Mucosa of rectum (tissue), 2 donors: Measurements from ENCODE around the gene MRPS34.
A peak's percentile ranks its signal among the peaks of the same experiment; 100 is the strongest.

Experiments used
- H3K27ac ChIP-seq, 2 donors: one replicate each; pipeline ENCODE4 v1.7.0; 2013; ENCODE audit warnings: inconsistent platforms in 2 of 2, low read depth in 2 of 2, low read length in 2 of 2
- H3K27me3 ChIP-seq, 2 donors: one replicate each; pipeline ENCODE4 v1.7.0; 2013; ENCODE audit warnings: low read length in 2 of 2; ENCODE audit not compliant: control insufficient read depth in 2 of 2, insufficient read depth in 2 of 2
- H3K36me3 ChIP-seq, 2 donors: one replicate each; pipeline ENCODE4 v1.7.0; 2013; ENCODE audit warnings: low read length in 2 of 2; ENCODE audit not compliant: control insufficient read depth in 2 of 2, insufficient read depth in 2 of 2
- H3K4me1 ChIP-seq, 2 donors: one replicate each; pipeline ENCODE4 v1.7.0; 2013; ENCODE audit warnings: low read length in 2 of 2, mild to moderate bottlenecking in 1 of 2; ENCODE audit not compliant: control insufficient read depth in 2 of 2, insufficient read depth in 2 of 2
- H3K4me3 ChIP-seq, 2 donors: one replicate each; pipeline ENCODE4 v1.7.0; 2013; ENCODE audit warnings: low read length in 2 of 2
- H3K9ac ChIP-seq, 2 donors: one replicate each; pipeline ENCODE4 v1.7.0; 2013; ENCODE audit warnings: low read length in 2 of 2, low read depth in 1 of 2, mild to moderate bottlenecking in 1 of 2
- H3K9me3 ChIP-seq, 2 donors: one replicate each; pipeline ENCODE4 v1.7.0; 2013; ENCODE audit warnings: low read length in 2 of 2; ENCODE audit not compliant: control insufficient read depth in 2 of 2
- donor health status: healthy.
- donor health status: Normal muscosa, but diverticular disease.

Gene MRPS34

GRCh38 chr16:1775846-1776671, 3.1 kb upstream of the MRPS34 start:
- Histone ChIP-seq H3K4me1 (peaks cover 22 to 25% of the 10 kb centered on the region in 2 donors), H3K27me3 (no peaks in the 10 kb centered on the region), H3K9ac (no peak overlapping the region), H3K27ac (no peak overlapping the region), H3K4me3 (no peak overlapping the region), H3K9me3 (no peaks in the 10 kb centered on the region), H3K36me3 (peaks cover 22 to 36% of the 10 kb centered on the region in 2 donors)

- Histone ChIP-seq H3K4me1 (peaks cover 24 to 28% of the 10 kb centered on the region in 2 donors), H3K27me3 (no peaks in the 10 kb centered on the region), H3K36me3 (peaks cover 19 to 33% of the 10 kb centered on the region in 2 donors), H3K9me3 (no peaks in the 10 kb centered on the region), H3K4me3 (no peak overlapping the region), H3K9ac (no peak overlapping the region), H3K27ac (no peak overlapping the region)
These were observed 2.3 kb upstream of the MRPS34 start for GRCh38 chr16:1775006-1775845.

DNA sequence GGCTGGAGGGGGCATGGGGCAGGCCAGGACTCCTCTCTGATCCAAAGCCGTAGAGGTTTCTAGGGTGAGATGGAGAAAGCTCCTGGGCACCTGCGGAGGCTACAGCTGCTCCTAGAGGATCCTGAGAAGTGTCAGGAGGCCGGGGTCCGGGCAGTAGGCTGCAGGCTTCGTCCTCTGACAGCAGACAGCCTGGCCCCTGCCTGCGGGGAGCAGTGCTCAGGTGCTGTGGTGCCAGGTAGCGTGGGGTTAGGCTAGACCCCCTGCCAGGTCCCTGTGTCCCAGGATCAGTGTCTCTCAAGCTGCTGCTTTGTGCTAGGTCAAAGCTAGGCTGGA, 1.5 kb upstream of the MRPS34 start:
- H3K4me1 ChIP-seq, result peaks cover 27 to 34% of the 10 kb centered on the region in 2 donors
- peaks cover 16 to 33% of the 10 kb centered on the region in 2 donors for H3K36me3 ChIP-seq
- no peak overlapping the region for H3K9ac ChIP-seq
- no peaks in the 10 kb centered on the region for H3K27me3 ChIP-seq
- peak overlapping the region in 1 of 2 donors; percentile 81 for H3K4me3 ChIP-seq
- no peaks in the 10 kb centered on the region for H3K9me3 ChIP-seq
- H3K27ac ChIP-seq, result no peak overlapping the region

DNA sequence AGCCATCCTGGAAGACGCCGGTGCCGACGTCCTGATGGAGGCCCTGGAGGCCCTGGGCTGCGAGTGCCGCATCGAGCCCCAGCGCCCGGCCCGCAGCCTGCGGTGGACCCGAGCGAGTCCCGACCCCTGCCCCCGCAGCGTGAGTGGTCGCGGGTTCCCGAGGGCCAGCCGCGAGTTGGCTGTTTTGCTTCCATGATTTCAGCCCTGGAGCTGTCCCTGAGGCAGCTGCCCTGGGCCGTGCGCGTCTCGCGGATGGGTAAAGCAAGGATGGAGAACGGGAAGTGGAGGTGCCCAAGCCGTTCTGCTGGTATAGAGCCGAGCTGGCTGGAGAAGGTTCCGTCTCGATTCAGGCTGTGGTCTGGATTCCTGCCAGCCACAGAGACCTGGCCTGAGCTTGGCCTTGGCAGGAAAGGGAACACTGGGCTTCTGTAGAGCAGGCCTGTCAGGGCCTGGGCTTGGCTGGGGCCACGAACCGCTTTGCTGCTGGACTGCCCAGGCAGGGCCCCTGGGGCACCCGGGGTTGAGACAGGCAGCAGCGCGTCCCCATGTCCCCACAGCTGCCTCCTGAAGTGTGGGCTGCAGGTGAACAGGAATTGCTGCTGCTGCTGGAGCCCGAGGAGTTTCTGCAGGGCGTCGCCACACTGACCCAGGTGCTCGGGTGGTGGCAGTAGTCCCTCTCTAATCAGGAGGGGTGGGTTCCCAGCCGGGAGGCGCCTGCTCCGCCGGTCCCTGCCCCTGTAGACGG, 941 bp upstream of the MRPS34 start:
- Histone ChIP-seq H3K9me3 (no peaks in the 10 kb centered on the region), H3K27ac (peak overlapping the region; percentile 90 to 91), H3K4me1 (peaks cover 27 to 34% of the 10 kb centered on the region in 2 donors), H3K9ac (peak overlapping the region; percentile 68 to 79), H3K36me3 (peaks cover 16 to 30% of the 10 kb centered on the region in 2 donors), H3K4me3 (peak overlapping the region; percentile 81 to 88), H3K27me3 (no peaks in the 10 kb centered on the region)

- Histone ChIP-seq H3K9me3 (no peaks in the 10 kb centered on the region), H3K4me1 (peaks cover 27 to 34% of the 10 kb centered on the region in 2 donors), H3K27ac (peak within 1 kb of the TSS; percentile 90 to 91), H3K27me3 (no peaks in the 10 kb centered on the region), H3K9ac (peak within 1 kb of the TSS; percentile 78 to 79), H3K36me3 (peaks cover 19 to 32% of the 10 kb centered on the region in 2 donors), H3K4me3 (peak within 1 kb of the TSS; percentile 81 to 88)
These were observed 499 bp downstream of the MRPS34 start, which contains the start of gene EME2 for GRCh38 chr16:1772362-1772907. Gene EME2 (plus strand): TSS chr16:1772810. CDS start chr16:1773228, 418 bp downstream.

DNA sequence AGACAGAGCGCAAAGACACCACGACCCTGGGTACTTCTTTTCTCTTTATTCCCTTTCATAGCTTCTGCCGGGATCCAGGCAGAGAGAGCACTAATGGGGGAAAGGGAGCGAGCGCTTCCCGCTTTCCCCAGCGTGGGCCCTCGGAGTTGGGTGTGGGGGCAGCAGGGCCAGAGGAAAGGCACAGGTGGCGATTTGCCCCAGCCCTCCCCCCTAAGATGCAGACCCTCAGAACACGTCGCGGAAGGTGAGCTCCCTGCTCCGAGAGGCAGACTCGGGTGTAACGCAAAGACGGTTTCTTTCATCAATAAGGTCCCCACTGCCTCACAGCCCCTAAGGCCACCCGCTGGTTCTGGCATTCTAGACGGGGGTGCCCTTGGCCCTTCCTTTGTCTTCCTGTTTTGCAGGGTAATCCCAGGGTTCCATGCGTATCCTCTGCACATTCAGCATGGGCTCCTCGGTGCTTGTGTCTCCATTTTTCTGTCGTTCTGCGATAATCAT, 1.0 kb downstream of the MRPS34 start:
- H3K9ac ChIP-seq, result peak overlapping the region; percentile 78 to 79
- peaks cover 27 to 34% of the 10 kb centered on the region in 2 donors for H3K4me1 ChIP-seq
- peaks cover 19 to 32% of the 10 kb centered on the region in 2 donors for H3K36me3 ChIP-seq
- no peaks in the 10 kb centered on the region for H3K27me3 ChIP-seq
- H3K27ac ChIP-seq, result peak overlapping the region; percentile 90 to 91
- peak overlapping the region; percentile 81 to 88 for H3K4me3 ChIP-seq
- no peaks in the 10 kb centered on the region for H3K9me3 ChIP-seq

- Histone ChIP-seq H3K27ac (peak within 1 kb of the TSS; percentile 90 to 91), H3K36me3 (peaks cover 15 to 33% of the 10 kb centered on the region in 2 donors), H3K9ac (peak within 1 kb of the TSS; percentile 78 to 79), H3K4me1 (peaks cover 27 to 34% of the 10 kb centered on the region in 2 donors), H3K4me3 (peak within 1 kb of the TSS; percentile 81 to 88), H3K27me3 (no peaks in the 10 kb centered on the region), H3K9me3 (no peaks in the 10 kb centered on the region)
These were observed 1.6 kb downstream of the MRPS34 start, which contains the start of gene NME3 for GRCh38 chr16:1771188-1771863. Gene NME3 (minus strand): TSS chr16:1771543. CDS start chr16:1771534, 9 bp downstream.

DNA sequence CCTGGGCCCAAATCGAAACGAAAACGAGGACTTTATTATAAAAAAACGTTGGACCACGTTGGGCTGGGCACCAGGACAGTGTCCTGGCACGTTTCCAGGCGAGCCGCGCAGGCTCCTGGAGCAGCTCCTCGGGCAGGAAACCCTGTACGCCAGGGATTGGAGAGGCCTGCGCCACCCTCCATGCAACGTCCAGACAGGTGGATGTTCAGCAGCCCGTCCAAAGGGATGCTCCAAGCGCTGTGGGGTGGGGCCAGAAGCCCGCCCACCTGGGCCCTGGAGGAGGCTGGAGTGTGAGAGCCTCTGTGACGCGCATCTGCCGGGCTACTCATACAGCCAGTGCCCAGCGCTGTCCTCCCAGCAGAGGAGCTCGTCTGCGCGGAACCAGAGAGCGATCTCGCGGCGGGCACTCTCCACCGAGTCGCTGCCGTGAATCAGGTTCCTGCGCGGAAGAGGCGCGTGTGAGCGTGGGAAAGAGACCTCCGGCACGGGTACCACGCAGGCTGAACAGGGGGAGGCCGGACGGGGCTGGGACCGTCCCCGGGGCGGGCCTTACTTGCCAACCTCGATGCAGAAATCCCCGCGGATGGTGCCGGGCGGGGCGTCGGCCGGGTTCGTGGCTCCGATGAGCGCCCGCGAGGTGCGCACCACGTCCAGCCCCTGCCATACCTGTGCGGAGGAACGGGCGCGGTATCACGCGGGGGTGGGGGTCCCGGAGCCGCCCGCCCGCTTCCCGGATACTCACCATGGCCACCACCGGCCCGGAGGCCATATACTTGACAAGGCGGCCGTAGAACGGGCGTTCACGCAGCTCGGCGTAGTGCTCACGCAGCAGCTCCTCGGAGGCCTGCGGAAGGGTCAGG, 2.4 kb downstream of the MRPS34 start:
- Histone ChIP-seq H3K36me3 (peaks cover 19 to 31% of the 10 kb centered on the region in 2 donors), H3K4me3 (peak overlapping the region; percentile 81 to 88), H3K27me3 (no peaks in the 10 kb centered on the region), H3K4me1 (peaks cover 27 to 34% of the 10 kb centered on the region in 2 donors), H3K27ac (peak overlapping the region; percentile 50 to 91), H3K9me3 (no peaks in the 10 kb centered on the region), H3K9ac (peak overlapping the region; percentile 41 to 67)
